ENCODE data around the gene HACL1. TPM values are rescaled to one million over a fixed set of nuclear protein-coding genes. Genes with fewer than 3 reads are reported as not detected.

HACL1 gene
- total RNA-seq, 1 donor from 2014 or later = 48.6 TPM

GRCh38 chr3:15527031-15527459, 74.3 kb downstream of the HACL1 start:
- Mint-ChIP-seq H3K36me3 (no peaks in the 10 kb centered on the region), H3K27ac (peak overlapping the region; percentile 46), H3K9me3 (no peaks in the 10 kb centered on the region), H3K4me1 (peaks cover 9% of the 10 kb centered on the region), H3K27me3 (ENCODE audit: insufficient read depth, low read depth) (peaks cover 2% of the 10 kb centered on the region), H3K4me3 (no peak overlapping the region)
- peaks cover under 1% of the 10 kb centered on the region for H3K4me1 ChIP-seq
- no peaks in the 10 kb centered on the region for H3K36me3 ChIP-seq
- no peak overlapping the region for H3K9ac ChIP-seq
- peak; percentile 71 for DNase-seq (ENCODE audit: low spot score)
- H4K20me1 ChIP-seq (ENCODE audit: low read depth) = no peaks in the 10 kb centered on the region
- H3K27me3 ChIP-seq = peaks cover 6% of the 10 kb centered on the region
- H3K27ac ChIP-seq = no peak overlapping the region
- H3K9me3 ChIP-seq (ENCODE audit: low read depth) = no peaks in the 10 kb centered on the region
- no peaks in the 10 kb centered on the region for H3F3A ChIP-seq (ENCODE audit: low read depth)
- peak; percentile 54 for TF ChIP-seq CTCF (IDR thresholded peaks at IDR 0.05)
- no peak for TF ChIP-seq EZH2 (IDR thresholded peaks at IDR 0.05)
- no peaks in the 10 kb centered on the region for H3K79me2 ChIP-seq (ENCODE audit: low read depth)
- no peak overlapping the region for H2AFZ ChIP-seq (replicated peaks)
- H3K4me3 ChIP-seq = no peak overlapping the region
- no peak overlapping the region for H3K4me2 ChIP-seq

- Histone ChIP-seq H3K4me2 (no peak overlapping the region), H3K4me1 (peaks cover 4% of the 10 kb centered on the region), H3K27ac (no peak overlapping the region), H3K9ac (no peak overlapping the region), H3F3A (ENCODE audit: low read depth) (no peaks in the 10 kb centered on the region), H3K36me3 (no peaks in the 10 kb centered on the region), H3K79me2 (ENCODE audit: low read depth) (no peaks in the 10 kb centered on the region), H3K4me3 (no peak overlapping the region), H4K20me1 (ENCODE audit: low read depth) (no peaks in the 10 kb centered on the region), H2AFZ (replicated peaks) (no peak overlapping the region), H3K27me3 (peaks cover 6% of the 10 kb centered on the region), H3K9me3 (ENCODE audit: low read depth) (no peaks in the 10 kb centered on the region)
- Mint-ChIP-seq H3K27me3 (ENCODE audit: insufficient read depth, low read depth) (peaks cover 2% of the 10 kb centered on the region), H3K9me3 (no peaks in the 10 kb centered on the region), H3K27ac (no peak overlapping the region), H3K4me3 (no peak overlapping the region), H3K36me3 (no peaks in the 10 kb centered on the region), H3K4me1 (peaks cover 20% of the 10 kb centered on the region)
- DNase-seq (ENCODE audit: low spot score) = no peak
- TF ChIP-seq EZH2 (IDR thresholded peaks at IDR 0.05) (no peak), CTCF (IDR thresholded peaks at IDR 0.05) (no peak), EZH2phosphoT487 (IDR thresholded peaks at IDR 0.05) (no peak)
Observed at GRCh38 chr3:15525790-15526189, 75.6 kb downstream of the HACL1 start.

GRCh38 chr3:15523660-15524417, 77.5 kb downstream of the HACL1 start:
- no peak overlapping the region for H3K9ac ChIP-seq
- H3K9me3 Mint-ChIP-seq = no peaks in the 10 kb centered on the region
- no peak overlapping the region for H3K4me3 Mint-ChIP-seq
- no peak overlapping the region for H3K27ac ChIP-seq
- no peaks in the 10 kb centered on the region for H3K79me2 ChIP-seq (ENCODE audit: low read depth)
- no peak for TF ChIP-seq EZH2 (IDR thresholded peaks at IDR 0.05)
- no peak for TF ChIP-seq CTCF (IDR thresholded peaks at IDR 0.05)
- no peak for TF ChIP-seq EZH2phosphoT487 (IDR thresholded peaks at IDR 0.05)
- peaks cover 6% of the 10 kb centered on the region for H3K27me3 ChIP-seq
- peaks cover 24% of the 10 kb centered on the region for H3K4me1 Mint-ChIP-seq
- no peaks in the 10 kb centered on the region for H3K36me3 ChIP-seq
- no peaks in the 10 kb centered on the region for H3F3A ChIP-seq (ENCODE audit: low read depth)
- peaks cover 4% of the 10 kb centered on the region for H3K4me1 ChIP-seq
- no peaks in the 10 kb centered on the region for H3K36me3 Mint-ChIP-seq
- no peak for DNase-seq (ENCODE audit: low spot score)
- no peak overlapping the region for H2AFZ ChIP-seq (replicated peaks)
- H3K27ac Mint-ChIP-seq = no peak overlapping the region
- H3K4me2 ChIP-seq = no peak overlapping the region
- no peaks in the 10 kb centered on the region for H4K20me1 ChIP-seq (ENCODE audit: low read depth)
- no peaks in the 10 kb centered on the region for H3K27me3 Mint-ChIP-seq (ENCODE audit: insufficient read depth, low read depth)
- no peak overlapping the region for H3K4me3 ChIP-seq
- H3K9me3 ChIP-seq (ENCODE audit: low read depth) = no peaks in the 10 kb centered on the region
